Uterus (tissue), 2 donors: Measurements from ENCODE around the gene CERS1.

Source experiments
- CTCF ChIP-seq, 4 experiments: fragments of 200-600 bp in 2 of 4; fragments of 450-650 bp in 2 of 4; sonication (generic) in 2 of 4; IDR thresholded peaks; one replicate each; pipeline ENCODE4 v1.5.1; 2016 to 2019; ENCODE audit warnings: antibody characterized with exemption in 4 of 4, mild to moderate bottlenecking in 2 of 4, moderate library complexity in 1 of 4
- POLR2A ChIP-seq, 2 donors: fragments of 450-650 bp; IDR thresholded peaks; one replicate each; pipeline ENCODE4 v1.6.1; 2016; ENCODE audit warnings: antibody characterized with exemption in 2 of 2, mild to moderate bottlenecking in 1 of 2, moderate library complexity in 1 of 2

GRCh38 chr19:18881491-18881890 is 14.5 kb downstream of the CERS1 start:
- TF ChIP-seq POLR2A (IDR thresholded peaks at IDR 0.05) (no peak), CTCF (IDR thresholded peaks at IDR 0.05) (no peak)
